GM23338 (cell line): ENCODE measurements around the gene LSP1. TPM values are rescaled to one million over a fixed set of nuclear protein-coding genes. Genes with fewer than 3 reads are reported as not detected.

Experiments
- ATAC-seq: fragments of 200-7000 bp; cut with Tn5 transposase; 3 replicates; pipeline ENCODE4 v1.9.1; 2020
- DNase-seq: peaks from one replicate; pipeline ENCODE4 v3.0.0-alpha.2; 2015; ENCODE audit warnings: low spot score
- H2AFZ ChIP-seq: fragments of 200-600 bp; sonication (generic); 2 replicates; pipeline ENCODE4 v1.8.0; 2016; ENCODE audit warnings: antibody characterized with exemption, mild to moderate bottlenecking, moderate library complexity
- H3F3A ChIP-seq: fragments of 200-600 bp; sonication (generic); replicated peaks from 2 replicates; pipeline ENCODE4 v1.8.0; 2017; ENCODE audit warnings: antibody characterized with exemption, mixed run types, low read depth
- H3K27ac ChIP-seq: fragments of 200-600 bp; sonication (generic); 2 replicates; pipeline ENCODE4 v1.6.1; 2016; ENCODE audit warnings: low read depth
- H3K27me3 ChIP-seq: fragments of 200-600 bp; sonication (generic); 2 replicates; pipeline ENCODE4 v1.8.0; 2016; ENCODE audit warnings: mild to moderate bottlenecking, mixed run types, moderate library complexity; ENCODE audit not compliant: insufficient read depth
- H3K36me3 ChIP-seq: fragments of 200-600 bp; sonication (generic); 2 replicates; pipeline ENCODE4 v1.8.0; 2016; ENCODE audit warnings: mild to moderate bottlenecking; ENCODE audit not compliant: insufficient read depth
- H3K4me1 ChIP-seq: fragments of 200-600 bp; sonication (generic); 2 replicates; pipeline ENCODE4 v1.8.0; 2016; ENCODE audit warnings: mild to moderate bottlenecking, moderate library complexity; ENCODE audit not compliant: insufficient read depth
- H3K4me2 ChIP-seq: fragments of 200-600 bp; sonication (generic); 2 replicates; pipeline ENCODE4 v1.7.1; 2017; ENCODE audit warnings: mixed run types
- H3K4me3 ChIP-seq: fragments of 200-600 bp; sonication (generic); 2 replicates; pipeline ENCODE4 v1.6.1; 2016; ENCODE audit warnings: mixed run types
- H3K79me2 ChIP-seq: fragments of 200-600 bp; sonication (generic); replicated peaks from 2 replicates; pipeline ENCODE4 v1.8.0; 2017; ENCODE audit warnings: mild to moderate bottlenecking; ENCODE audit not compliant: insufficient read depth
- H3K9me2 ChIP-seq: fragments of 200-600 bp; sonication (generic); 2 replicates; pipeline ENCODE4 v1.8.0; 2017; ENCODE audit not compliant: insufficient read depth
- H4K20me1 ChIP-seq: fragments of 200-600 bp; sonication (generic); replicated peaks from 2 replicates; pipeline ENCODE4 v1.8.0; 2017; ENCODE audit warnings: mild to moderate bottlenecking; ENCODE audit not compliant: insufficient read depth
- H3K27ac Mint-ChIP-seq: 2 replicates; pipeline ENCODE4 v1.8.0; 2020; ENCODE audit warnings: inconsistent platforms, mild to moderate bottlenecking, moderate library complexity, mixed read lengths
- H3K27me3 Mint-ChIP-seq: 3 replicates; pipeline ENCODE4 v1.8.0; 2022; ENCODE audit warnings: low read depth, mild to moderate bottlenecking, moderate library complexity, mixed read lengths, inconsistent platforms; ENCODE audit not compliant: insufficient read depth, poor library complexity
- H3K36me3 Mint-ChIP-seq: 3 replicates; pipeline ENCODE4 v1.8.0; 2021; ENCODE audit warnings: low read depth, mild to moderate bottlenecking, inconsistent platforms, moderate library complexity, mixed read lengths
- H3K4me1 Mint-ChIP-seq: 3 replicates; pipeline ENCODE4 v1.8.0; 2020; ENCODE audit warnings: mild to moderate bottlenecking, inconsistent platforms, mixed read lengths
- H3K4me3 Mint-ChIP-seq: 3 replicates; pipeline ENCODE4 v1.8.0; 2021; ENCODE audit warnings: moderate library complexity, mild to moderate bottlenecking, inconsistent platforms, mixed read lengths
- H3K9me3 Mint-ChIP-seq: 3 replicates; pipeline ENCODE4 v1.8.0; 2020; ENCODE audit warnings: moderate library complexity, mild to moderate bottlenecking, inconsistent platforms, mixed read lengths
- CREB1 ChIP-seq: fragments of 250-450 bp; sonication (Bioruptor Pico); IDR thresholded peaks from 2 replicates; pipeline ENCODE4 v1.5.0; 2020; ENCODE audit warnings: low read depth, mild to moderate bottlenecking, moderate library complexity
- CTCF ChIP-seq, 2 experiments: fragments of 200-600 bp in 1 of 2; sonication (generic) in 1 of 2; conservative IDR thresholded peaks; 2 replicates each; pipeline versions ENCODE4 v1.5.1 to v1.6.1; 2016 to 2017; ENCODE audit warnings: antibody characterized with exemption in 2 of 2, low read depth in 2 of 2, mild to moderate bottlenecking in 2 of 2, moderate library complexity in 1 of 2
- ETS1 ChIP-seq: IDR thresholded peaks from 2 replicates; pipeline ENCODE4 v1.6.1; 2016; ENCODE audit warnings: antibody characterized with exemption
- EZH2 ChIP-seq: fragments of 200-600 bp; sonication (generic); IDR thresholded peaks from one replicate; pipeline ENCODE4 v1.8.0; 2017; ENCODE audit warnings: antibody characterized with exemption, mild to moderate bottlenecking, low read depth; ENCODE audit not compliant: unreplicated experiment
- EZH2phosphoT487 ChIP-seq: fragments of 200-600 bp; sonication (generic); IDR thresholded peaks from one replicate; pipeline ENCODE4 v1.8.1; 2018; ENCODE audit warnings: antibody characterized with exemption; ENCODE audit not compliant: unreplicated experiment
- JUNB ChIP-seq: IDR thresholded peaks from one replicate; pipeline ENCODE4 v1.6.1; 2016; ENCODE audit warnings: antibody characterized with exemption; ENCODE audit not compliant: unreplicated experiment
- NANOG ChIP-seq: IDR thresholded peaks from 2 replicates; pipeline ENCODE4 v1.6.1; 2016; ENCODE audit warnings: antibody characterized with exemption, borderline replicate concordance
- POLR2AphosphoS5 ChIP-seq: IDR thresholded peaks from 2 replicates; pipeline ENCODE4 v1.6.1; 2016; ENCODE audit warnings: antibody characterized with exemption, low read depth
- REST ChIP-seq: IDR thresholded peaks from one replicate; pipeline ENCODE4 v1.6.1; 2018; ENCODE audit warnings: antibody characterized with exemption; ENCODE audit not compliant: unreplicated experiment
- STAT1 ChIP-seq: IDR thresholded peaks from one replicate; pipeline ENCODE4 v1.6.1; 2016; ENCODE audit warnings: antibody characterized with exemption; ENCODE audit not compliant: unreplicated experiment
- ZNF114 ChIP-seq: fragments of 250-450 bp; sonication (Bioruptor Pico); IDR thresholded peaks from 2 replicates; pipeline ENCODE4 v1.5.0; 2020; ENCODE audit warnings: mild to moderate bottlenecking, moderate library complexity
- ZNF331 ChIP-seq: fragments of 250-450 bp; sonication (Bioruptor Pico); IDR thresholded peaks from 2 replicates; pipeline ENCODE4 v1.5.0; 2020; ENCODE audit warnings: low read depth, mild to moderate bottlenecking, moderate library complexity
- ZNF462 ChIP-seq: fragments of 250-450 bp; sonication (Bioruptor Pico); IDR thresholded peaks from 2 replicates; pipeline ENCODE4 v1.5.0; 2020; ENCODE audit warnings: mild to moderate bottlenecking, moderate library complexity
- polyA plus RNA-seq: library from polyadenylated mRNA; unstranded; fragments of >200 nt; fragmentation: Nextera tagmentation; extraction: Ambion mirVana; gene quantifications from 2 replicates; pipeline ENCODE4 v1.2.1, GENCODE V29; 2016
- total RNA-seq: library from RNA; depleted of rRNA; stranded (reverse); fragments of >200 nt; shearing (Covaris generic); gene quantifications from 2 replicates; pipeline ENCODE4 v1.2.3, GENCODE V29; 2014

The LSP1 gene
- total and polyA plus RNA-seq, 2 experiments from 2014 or later: 0.84 TPM; not detected in 1

GRCh38 chr11:1831338-1832210, 21.3 kb upstream of the LSP1 start:
- Histone ChIP-seq H3F3A (no peaks in the 10 kb centered on the region), H3K36me3 (no peaks in the 10 kb centered on the region), H3K4me2 (peak overlapping the region; percentile 88; the same call in 1 of the 2 replicates), H3K27me3 (no peaks in the 10 kb centered on the region), H3K79me2 (no peaks in the 10 kb centered on the region), H3K9me2 (no peaks in the 10 kb centered on the region), H3K27ac (no peak overlapping the region), H2AFZ (peak overlapping the region; percentile 96), H4K20me1 (no peaks in the 10 kb centered on the region), H3K4me3 (peak overlapping the region; percentile 59; the same call in 1 of the 2 replicates), H3K4me1 (no peaks in the 10 kb centered on the region; the same call in 1 of the 2 replicates)
- H3K4me1 Mint-ChIP-seq: peaks cover 5% of the 10 kb centered on the region; the same call in 1 of the 3 replicates
- H3K9me3 Mint-ChIP-seq: no peaks in the 10 kb centered on the region
- no peak for ATAC-seq
- DNase-seq: no peak
- H3K27ac Mint-ChIP-seq: no peak overlapping the region
- peaks cover 17% of the 10 kb centered on the region for H3K27me3 Mint-ChIP-seq
- peak overlapping the region; percentile 56 for H3K4me3 Mint-ChIP-seq
- TF ChIP-seq CREB1 (CRISPR knock-in tag) (no peak), NANOG (no peak), JUNB (no peak), REST (no peak), ETS1 (no peak), ZNF331 (CRISPR knock-in tag) (no peak), POLR2AphosphoS5 (no peak), ZNF114 (CRISPR knock-in tag) (no peak), EZH2phosphoT487 (no peak), ZNF462 (CRISPR knock-in tag) (no peak), STAT1 (no peak), EZH2 (no peak), CTCF (conservative IDR thresholded peaks at IDR 0.05; ENCODE audit: low read depth in 2 of 2) (no peak)
- H3K36me3 Mint-ChIP-seq: no peaks in the 10 kb centered on the region
